Adrenal gland (tissue), 5 donors: Measurements from ENCODE around the gene GXYLT2.

Experiments
- CTCF ChIP-seq, 6 experiments: fragments of 450-650 bp in 4 of 6; fragments of 200-600 bp in 2 of 6; sonication (generic) in 1 of 6; IDR thresholded peaks; 1 replicate in 5 of 6; 2 replicates in 1 of 6; pipeline versions ENCODE4 v1.5.1 to v1.8.0; 2016 to 2021; ENCODE audit warnings: antibody characterized with exemption in 6 of 6, mild to moderate bottlenecking in 2 of 6, moderate library complexity in 1 of 6
- POLR2A ChIP-seq, 2 donors: fragments of 450-650 bp; IDR thresholded peaks; one replicate each; pipeline ENCODE4 v1.6.1; 2017; ENCODE audit warnings: antibody characterized with exemption in 2 of 2, mild to moderate bottlenecking in 2 of 2, moderate library complexity in 1 of 2
- donor health status: DM: no; HTN: no; CAD: no.

DNA sequence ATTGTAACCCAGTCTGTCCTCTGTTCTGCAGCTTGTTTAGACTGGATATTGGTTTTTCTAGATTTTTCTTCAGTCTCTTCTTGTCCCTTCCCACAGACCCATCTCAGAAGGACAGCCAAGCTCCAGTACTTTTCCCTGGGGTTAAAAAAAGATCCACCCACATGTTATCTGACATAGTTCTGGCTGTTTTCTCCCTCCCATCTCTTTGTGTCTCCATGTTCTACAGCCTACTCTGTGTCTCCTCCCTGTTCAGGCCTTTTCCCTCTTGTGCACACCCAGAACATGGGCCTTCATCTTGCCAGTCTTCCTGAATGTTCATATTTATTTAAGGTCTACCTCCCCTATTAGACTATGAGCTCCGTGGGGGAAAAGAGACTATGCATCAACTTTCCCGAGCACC, 103.7 kb downstream of the GXYLT2 start:
- TF ChIP-seq CTCF (IDR thresholded peaks at IDR 0.05), result no peak
- no peak for TF ChIP-seq POLR2A (IDR thresholded peaks at IDR 0.05)
